VCaP (cell line): ENCODE data around the gene LOXL1.
"Not testable (repeated sequence)": the region's sequence is repeated elsewhere in the genome, so short reads cannot be mapped to it uniquely, and the experiment has no call there.

Experiments used
- H3K27ac ChIP-seq: fragments of 450-650 bp; 2 replicates; pipeline ENCODE4 v1.5.1; 2017
- CTCF ChIP-seq: fragments of 450-650 bp; conservative IDR thresholded peaks from 2 replicates; pipeline ENCODE4 v1.5.1; 2017; ENCODE audit warnings: mild to moderate bottlenecking, moderate library complexity

The LOXL1 gene

GRCh38 chr15:73957785-73958184 lies 31.5 kb downstream of the LOXL1 start:
- no peak for TF ChIP-seq CTCF
- no peak overlapping the region for H3K27ac ChIP-seq

GRCh38 chr15:73959012-73959581 lies 32.8 kb downstream of the LOXL1 start:
- H3K27ac ChIP-seq: no peak overlapping the region
- no peak for TF ChIP-seq CTCF

GRCh38 chr15:73959801-73960200 lies 33.5 kb downstream of the LOXL1 start:
- no peak for TF ChIP-seq CTCF
- H3K27ac ChIP-seq: no peak overlapping the region

GRCh38 chr15:73960472-73961070 lies 34.3 kb downstream of the LOXL1 start:
- H3K27ac ChIP-seq: not testable (repeated sequence)

- TF ChIP-seq CTCF: no peak
- H3K27ac ChIP-seq: no peak overlapping the region
These were observed 36.2 kb downstream of the LOXL1 start for GRCh38 chr15:73962433-73962832.

- peak; percentile 99 for TF ChIP-seq CTCF
- no peak overlapping the region for H3K27ac ChIP-seq
These were observed 38.5 kb downstream of the LOXL1 start for GRCh38 chr15:73964736-73965093.

GRCh38 chr15:73965094-73965757 lies 39.0 kb downstream of the LOXL1 start:
- TF ChIP-seq CTCF: peak; percentile 51; the same call in 1 of the 2 replicates
- H3K27ac ChIP-seq: no peak overlapping the region

GRCh38 chr15:73965758-73966113 lies 39.5 kb downstream of the LOXL1 start:
- H3K27ac ChIP-seq: no peak overlapping the region
- TF ChIP-seq CTCF: no peak
